A549 treated with AZD9567 at 1 μM for 4 hours (cell line): Measurements from ENCODE around the gene TSPAN19. TPM values are rescaled to one million over a fixed set of nuclear protein-coding genes. Genes with fewer than 3 reads are reported as not detected.

Source experiments
- total RNA-seq: library from RNA; stranded (reverse); fragments of 200-300 nt; extraction: Qiagen RNA extraction; gene quantifications from 5 replicates; pipeline ENCODE4 v1.2.3, GENCODE V29; 2022; ENCODE audit not compliant: insufficient read depth

Gene TSPAN19
- total RNA-seq: not detected in 5 replicates

DNA sequence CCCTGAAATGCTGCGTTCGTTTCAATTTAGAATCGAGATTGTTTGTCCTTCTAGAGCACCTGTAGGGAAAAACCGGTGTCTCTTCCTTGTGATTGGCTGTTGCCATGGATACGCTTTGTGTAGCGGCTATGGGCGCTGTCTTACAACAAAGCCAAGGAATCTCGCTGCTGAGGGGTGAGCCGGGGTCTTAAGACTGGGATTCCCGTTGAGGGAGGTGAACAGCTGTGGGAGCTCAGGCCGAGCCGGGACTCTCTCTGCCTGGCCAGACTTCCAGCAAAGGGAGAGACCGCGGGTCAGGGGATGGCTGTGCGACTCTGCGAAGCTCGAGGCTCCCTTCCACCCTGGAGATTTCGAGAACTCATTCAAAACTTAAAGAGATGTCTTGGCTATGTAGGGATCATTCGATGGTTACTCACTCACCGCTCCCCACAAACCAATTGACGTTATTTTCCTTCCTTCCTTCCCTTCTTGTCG lies at the start of gene TSPAN19, which contains the start of gene LRRIQ1:
TSPAN19 (minus strand) TSS at position 44 of the 474 bp plus-strand sequence. CDS start 6,331 bp downstream, outside the sequence.
LRRIQ1 (plus strand) TSS at position 118 of the 474 bp plus-strand sequence. CDS start 1,826 bp downstream, outside the sequence.

Other genes starting within 250 kb of the TSPAN19 start
- 2.9 to 24.3 TPM (median 3.7 TPM) in 5 replicates for gene SLC6A15, start 123.5 kb downstream of the TSPAN19 start, total RNA-seq
- gene LRRIQ1, start 74 bp upstream of the TSPAN19 start, total RNA-seq: 0.58 to 1.2 TPM (median 0.86 TPM) in 4 of 5 replicates, not detected in the other
- 4.0 to 6.3 TPM (median 4.7 TPM) in 5 replicates for gene ALX1, start 243.9 kb upstream of the TSPAN19 start, total RNA-seq